AG04450 (cell line): ENCODE data around the gene ZNF322. TPM values are rescaled to one million over a fixed set of nuclear protein-coding genes. Genes with fewer than 3 reads are reported as not detected.
"Not testable (repeated sequence)": the region's sequence is repeated elsewhere in the genome, so short reads cannot be mapped to it uniquely, and the experiment has no call there.

Experiments
- CTCF ChIA-PET: fragments of 300-600, 350-600 bp; formaldehyde crosslinking; extraction: SDS; loops from one replicate; lab custom pipeline; 2022; ENCODE audit warnings: antibody characterized with exemption, inconsistent platforms; lab: Charles Lee
- POLR2A ChIA-PET: fragments of 350-600 bp; formaldehyde crosslinking; extraction: SDS; loops from one replicate; lab custom pipeline; 2021; ENCODE audit warnings: antibody characterized with exemption, inconsistent platforms; lab: Yijun Ruan, JAX
- DNase-seq: peaks from one replicate; pipeline ENCODE4 v3.0.0-alpha.2; 2011; ENCODE audit warnings: low read depth, low spot score
- H3K27ac ChIP-seq: one replicate; pipeline ENCODE4 v1.5.1; 2012; ENCODE audit warnings: low read depth, low read length, control low read depth
- H3K27me3 ChIP-seq: one replicate; pipeline ENCODE4 v1.6.0; 2012; ENCODE audit warnings: low read length; ENCODE audit not compliant: control insufficient read depth, insufficient read depth
- H3K4me3 ChIP-seq: 2 replicates; pipeline ENCODE4 v1.5.1; 2011; ENCODE audit warnings: mild to moderate bottlenecking, low read depth, low read length, control low read depth
- H3K9me3 ChIP-seq: 2 replicates; pipeline ENCODE4 v1.5.1; 2012; ENCODE audit warnings: low read length; ENCODE audit not compliant: control insufficient read depth, insufficient read depth
- CTCF ChIP-seq: IDR thresholded peaks from 2 replicates; pipeline ENCODE4 v1.5.1; 2011; ENCODE audit warnings: low read depth, low read length, control low read depth, inconsistent platforms
- polyA minus RNA-seq: library from RNA; depleted of rRNA, polyadenylated mRNA; stranded (reverse); fragments of >200 nt; gene quantifications from 2 replicates; pipeline ENCODE4 v1.2.3, GENCODE V29; 2011; rRNA and poly(A)+ RNA removed
- polyA plus RNA-seq: library from polyadenylated mRNA; depleted of rRNA; stranded (reverse); fragments of >200 nt; gene quantifications from 2 replicates; pipeline ENCODE4 v1.2.3, GENCODE V29; 2011; rRNA removed

The ZNF322 gene
- polyA plus RNA-seq (13.3 and 19.5 TPM in 2 replicates), polyA minus RNA-seq (16.6 and 16.9 TPM in 2 replicates)

- peak; percentile 78 for DNase-seq
- TF ChIP-seq CTCF = no peak
- H3K27ac ChIP-seq = peak within 1 kb of the TSS; percentile 59
- H3K9me3 ChIP-seq = no peaks in the 10 kb centered on the region
- ChIA-PET POLR2A (no interaction called here), CTCF (interaction anchor here (1.1 kb wide), 1 partner anchor 13 kb away, joined by 8 read pairs; no protein-coding TSS in a partner anchor)
- H3K27me3 ChIP-seq = no peaks in the 10 kb centered on the region
- peak within 1 kb of the TSS; percentile 73 for H3K4me3 ChIP-seq
Measured at GRCh38 chr6:26659042-26659999, at the start of gene ZNF322. Gene ZNF322, minus strand, starts transcription at chr6:26659746. Its CDS starts 21,193 bp downstream, at chr6:26638553.

GRCh38 chr6:26705780-26706179, 46.2 kb upstream of the ZNF322 start:
- DNase-seq, H3K4me3 ChIP-seq, H3K27ac ChIP-seq, POLR2A ChIA-PET, H3K27me3 ChIP-seq, CTCF ChIA-PET, H3K9me3 ChIP-seq: not testable (repeated sequence)

GRCh38 chr6:26705352-26705751, 45.8 kb upstream of the ZNF322 start:
- DNase-seq, H3K27ac ChIP-seq, H3K4me3 ChIP-seq, H3K9me3 ChIP-seq, POLR2A ChIA-PET, CTCF ChIA-PET, H3K27me3 ChIP-seq: not testable (repeated sequence)

- CTCF ChIA-PET = not testable (repeated sequence)
Measured at GRCh38 chr6:26701023-26701747, 41.6 kb upstream of the ZNF322 start.

GRCh38 chr6:26697496-26697895, 38.0 kb upstream of the ZNF322 start:
- H3K4me3 ChIP-seq, H3K27me3 ChIP-seq, CTCF ChIA-PET, DNase-seq, H3K27ac ChIP-seq, H3K9me3 ChIP-seq, POLR2A ChIA-PET: not testable (repeated sequence)

More at GRCh38 chr6:26701023-26701747, 41.6 kb upstream of the ZNF322 start:
- H3K9me3 ChIP-seq, DNase-seq, POLR2A ChIA-PET, H3K27me3 ChIP-seq, H3K4me3 ChIP-seq, H3K27ac ChIP-seq: not testable (repeated sequence)

- H3K4me3 ChIP-seq, H3K27ac ChIP-seq, DNase-seq, H3K9me3 ChIP-seq, CTCF ChIA-PET, H3K27me3 ChIP-seq, POLR2A ChIA-PET: not testable (repeated sequence)
Measured at GRCh38 chr6:26689324-26689947, 29.9 kb upstream of the ZNF322 start.

GRCh38 chr6:26682435-26683042, 23.0 kb upstream of the ZNF322 start:
- CTCF ChIA-PET, H3K9me3 ChIP-seq, POLR2A ChIA-PET, H3K27me3 ChIP-seq, DNase-seq, H3K27ac ChIP-seq, H3K4me3 ChIP-seq: not testable (repeated sequence)

GRCh38 chr6:26673287-26673686, 13.7 kb upstream of the ZNF322 start:
- H3K27ac ChIP-seq, H3K4me3 ChIP-seq, POLR2A ChIA-PET, DNase-seq, H3K9me3 ChIP-seq, CTCF ChIA-PET, H3K27me3 ChIP-seq: not testable (repeated sequence)

GRCh38 chr6:26670558-26670957, 11.0 kb upstream of the ZNF322 start:
- CTCF ChIA-PET, DNase-seq, H3K27me3 ChIP-seq, H3K9me3 ChIP-seq, H3K4me3 ChIP-seq, POLR2A ChIA-PET, H3K27ac ChIP-seq: not testable (repeated sequence)

GRCh38 chr6:26670003-26670402, 10.5 kb upstream of the ZNF322 start:
- DNase-seq, H3K27me3 ChIP-seq, H3K9me3 ChIP-seq, H3K4me3 ChIP-seq, POLR2A ChIA-PET, H3K27ac ChIP-seq, CTCF ChIA-PET: not testable (repeated sequence)
